GM18498 (cell line): ENCODE data around the gene MRPL16.
"Not testable (repeated sequence)": the region's sequence is repeated elsewhere in the genome, so short reads cannot be mapped to it uniquely, and the experiment has no call there.

Source experiments
- ATAC-seq: cut with Tn5 transposase; IDR thresholded peaks from one replicate; pipeline ENCODE4 v1.9.1; 2021; ENCODE audit warnings: mild to moderate bottlenecking, moderate library complexity; ENCODE audit not compliant: unreplicated experiment

The MRPL16 gene

DNA sequence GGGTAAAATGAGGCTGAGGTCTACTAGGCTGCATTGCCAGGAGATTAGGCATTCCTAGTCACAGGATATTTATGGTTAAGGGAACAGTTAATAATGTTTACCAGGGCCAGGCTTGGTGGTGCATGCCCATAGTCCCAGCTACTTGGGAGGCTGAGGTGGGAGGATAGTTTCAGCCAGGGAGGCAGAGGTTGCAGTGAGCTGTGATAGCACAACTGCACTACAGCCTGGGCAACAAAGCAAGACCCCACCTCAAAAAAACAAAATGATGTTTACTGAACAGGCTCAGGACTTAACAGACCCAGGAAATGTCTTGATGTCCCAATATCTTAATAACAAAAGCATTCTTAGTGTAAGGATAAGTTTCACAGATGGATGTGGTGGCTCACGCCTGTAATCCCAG, 2.8 kb upstream of the MRPL16 start:
- ATAC-seq = no peak

DNA sequence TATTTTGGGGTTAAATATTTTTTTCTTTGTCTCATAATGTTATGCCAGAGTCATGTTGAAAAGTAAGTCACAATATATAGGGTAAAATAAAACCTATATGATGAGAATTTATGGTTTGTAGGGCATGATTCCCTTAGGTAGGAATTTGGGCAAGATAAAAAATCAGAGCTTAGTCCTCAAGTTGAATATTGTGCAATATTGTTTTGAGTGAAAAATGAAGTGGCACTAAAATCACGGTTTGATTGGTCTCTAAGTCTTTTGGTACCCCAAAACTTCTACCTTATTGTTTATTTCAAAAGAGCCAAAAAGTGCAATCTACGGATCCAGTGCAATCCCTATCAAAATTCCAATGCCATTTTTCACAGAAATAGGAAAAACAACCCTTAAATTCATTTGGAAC, 1.6 kb upstream of the MRPL16 start:
- ATAC-seq = no peak

DNA sequence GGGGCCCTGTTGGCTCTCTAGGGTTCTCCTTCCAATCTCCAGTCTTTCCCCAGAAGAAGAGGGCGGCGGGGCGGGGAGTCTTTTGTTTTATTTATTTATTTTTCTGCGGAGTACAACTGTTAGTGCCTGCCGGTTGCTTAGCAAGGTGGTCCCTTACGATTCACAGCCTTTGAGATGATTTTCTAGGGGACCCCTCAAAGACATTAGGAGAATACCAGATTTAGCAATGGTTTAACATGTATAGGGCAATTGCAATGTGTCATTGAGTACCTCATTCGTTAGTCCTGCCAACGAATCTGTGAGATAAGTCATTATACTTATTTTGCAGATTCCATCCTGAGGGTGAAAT, 307 bp upstream of the MRPL16 start:
- no peak for ATAC-seq

DNA sequence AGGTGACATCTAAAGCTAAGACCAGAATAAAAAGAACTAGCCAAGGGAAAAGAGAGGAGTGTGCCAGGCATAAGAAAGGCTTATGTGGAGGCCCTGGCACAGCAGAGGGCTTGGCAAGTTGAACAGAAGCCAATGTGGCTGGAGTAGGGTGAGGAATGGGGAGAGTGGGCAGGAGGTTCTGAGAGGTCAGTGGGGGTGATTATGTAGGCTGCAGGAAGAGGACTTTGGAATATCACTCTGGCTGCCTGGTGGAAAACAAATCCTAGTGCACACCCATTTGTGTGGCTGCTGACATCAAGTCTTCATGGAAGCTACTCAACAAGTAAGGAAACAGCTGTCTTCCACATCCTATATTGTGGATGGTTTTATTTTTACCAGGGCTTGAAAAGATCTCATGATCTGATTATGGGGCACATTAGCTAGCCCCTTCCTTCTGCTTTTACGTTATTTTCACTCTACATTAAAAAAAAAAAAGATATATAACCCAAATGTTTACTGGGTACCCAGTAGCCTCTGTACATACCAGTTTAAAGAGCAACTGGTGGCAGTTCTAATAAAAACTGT, 3.4 kb downstream of the MRPL16 start:
- no peak for ATAC-seq

DNA sequence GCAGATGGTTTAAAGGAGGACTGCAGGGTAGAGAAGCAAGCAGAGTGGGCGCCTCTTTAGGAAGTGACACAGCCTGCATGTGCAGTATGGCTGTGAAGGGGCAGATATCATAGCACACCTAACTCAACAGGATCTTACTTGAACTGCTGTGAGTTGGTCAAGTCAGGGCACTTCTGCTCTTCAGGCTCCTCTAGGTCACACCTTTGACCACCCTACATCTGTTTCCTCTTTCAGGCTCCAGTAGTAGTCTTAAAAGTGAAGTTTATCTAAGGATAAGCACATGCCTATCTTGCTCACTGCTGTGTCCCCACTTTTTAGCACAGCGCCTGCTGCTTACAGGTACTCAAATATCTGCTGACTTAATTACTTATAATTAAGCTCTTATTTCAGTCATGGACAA, 6.5 kb downstream of the MRPL16 start:
- ATAC-seq = no peak

DNA sequence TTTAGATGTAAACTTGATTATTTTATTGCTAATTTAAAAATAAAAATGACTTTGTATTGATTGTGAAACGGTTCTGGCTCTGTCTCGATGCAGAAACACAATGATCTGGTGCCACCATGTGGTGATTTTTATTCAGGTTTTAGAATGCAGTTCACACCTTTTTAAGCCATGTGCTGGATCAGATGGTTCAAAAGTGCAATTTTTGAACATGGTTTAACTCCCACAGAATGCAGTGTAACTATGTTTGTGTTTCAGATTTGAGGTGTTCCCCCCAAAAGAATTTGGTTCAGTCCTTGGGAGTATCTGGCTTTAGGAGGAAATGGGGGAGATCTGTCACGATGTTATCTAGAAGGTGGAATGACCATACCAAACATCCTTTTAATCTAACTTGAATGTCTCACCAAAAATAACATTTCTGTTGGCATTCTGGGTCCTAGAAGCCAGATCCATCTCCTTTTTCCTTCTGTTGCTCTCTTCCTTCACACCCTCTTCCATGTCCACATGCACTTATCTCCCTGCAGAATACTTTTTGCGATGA, 7.9 kb downstream of the MRPL16 start:
- ATAC-seq = peak; percentile 65

DNA sequence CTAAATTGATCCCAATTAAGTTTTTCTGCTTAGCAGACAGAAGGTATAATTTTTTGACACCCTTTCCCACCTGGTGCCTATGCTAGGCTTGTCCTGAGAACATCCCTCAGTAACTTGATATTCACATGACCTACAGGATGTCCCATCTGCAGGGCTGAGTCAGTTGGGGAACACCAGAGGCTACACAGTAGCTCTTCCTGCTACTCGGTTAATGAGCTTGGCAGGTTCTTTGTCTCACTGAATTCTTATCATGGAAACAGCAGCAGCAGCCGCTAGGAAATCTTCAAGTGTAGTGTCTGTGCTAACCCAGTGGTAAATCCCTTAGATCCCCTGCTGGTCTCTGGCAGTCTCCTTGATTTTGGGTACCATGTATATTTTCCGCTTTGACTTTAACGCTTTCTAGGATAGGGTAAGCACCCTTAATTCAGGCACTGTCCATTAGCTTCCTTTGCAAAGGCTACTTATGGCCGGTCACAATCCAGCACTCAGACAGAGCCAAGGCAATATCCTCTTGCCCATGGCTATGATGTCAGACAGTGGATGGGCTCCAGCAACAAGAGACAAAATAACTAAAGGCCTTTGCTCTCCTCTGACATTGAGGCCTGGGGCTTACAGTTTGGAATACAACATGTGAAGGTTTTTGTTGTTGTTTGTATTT, 8.5 kb downstream of the MRPL16 start:
- peak; percentile 16 for ATAC-seq

DNA sequence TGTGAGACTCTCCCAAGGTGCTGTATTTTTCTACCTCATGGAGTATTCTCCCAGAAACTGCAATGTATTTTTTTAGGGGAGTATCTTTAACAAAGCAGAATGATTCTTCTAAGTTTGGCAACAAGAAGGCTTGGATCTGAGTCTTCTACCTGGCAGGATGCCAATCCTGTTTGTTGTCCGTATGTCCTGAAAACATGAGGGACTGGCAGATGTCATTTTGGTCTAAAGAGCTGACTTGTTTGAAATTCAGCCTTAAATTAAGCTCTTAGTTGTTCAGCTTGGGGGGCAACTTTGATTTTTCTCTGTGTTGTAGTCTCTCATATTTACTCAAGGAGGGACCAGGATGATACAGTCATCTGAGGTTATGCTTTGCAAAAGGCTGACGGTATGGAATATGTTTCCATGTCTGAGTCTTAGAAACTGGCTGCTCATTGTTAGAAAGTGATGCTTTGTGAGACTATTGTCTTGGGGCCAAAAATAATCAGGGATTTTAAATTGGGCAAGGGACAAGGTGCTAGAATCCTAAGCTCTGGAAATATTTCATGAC, 9.3 kb downstream of the MRPL16 start:
- no peak for ATAC-seq

DNA sequence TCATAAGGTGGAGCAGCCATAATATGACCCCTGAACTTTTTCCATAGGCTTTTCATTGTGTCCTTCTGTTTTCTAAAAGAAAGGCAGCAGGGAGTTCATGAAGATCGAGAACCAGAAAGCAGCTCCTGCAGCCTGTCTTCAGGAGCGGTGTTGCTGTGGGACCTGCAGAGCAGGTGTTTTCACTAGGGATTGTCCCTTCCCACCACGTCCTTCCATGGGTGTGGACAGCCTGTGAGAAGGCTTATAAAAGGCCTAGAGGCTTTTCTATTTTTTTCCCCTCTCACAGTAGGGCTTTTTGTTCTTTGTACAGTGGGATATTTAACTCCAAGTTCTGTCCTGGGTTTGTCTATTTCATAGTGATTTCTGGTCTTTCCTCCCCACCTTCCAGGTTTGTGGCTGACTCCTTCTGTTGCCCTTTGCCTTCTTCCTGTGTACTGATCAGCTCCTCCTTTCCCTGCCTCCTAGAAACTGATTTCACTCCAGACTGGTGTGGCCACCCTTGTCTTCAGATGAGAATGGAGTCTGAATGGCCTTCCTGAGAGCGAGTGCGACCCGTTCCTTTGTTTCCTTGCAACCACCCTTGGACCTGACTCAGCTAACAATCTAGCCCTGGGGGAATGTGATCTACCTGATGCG, 10.1 kb downstream of the MRPL16 start:
- no peak for ATAC-seq

DNA sequence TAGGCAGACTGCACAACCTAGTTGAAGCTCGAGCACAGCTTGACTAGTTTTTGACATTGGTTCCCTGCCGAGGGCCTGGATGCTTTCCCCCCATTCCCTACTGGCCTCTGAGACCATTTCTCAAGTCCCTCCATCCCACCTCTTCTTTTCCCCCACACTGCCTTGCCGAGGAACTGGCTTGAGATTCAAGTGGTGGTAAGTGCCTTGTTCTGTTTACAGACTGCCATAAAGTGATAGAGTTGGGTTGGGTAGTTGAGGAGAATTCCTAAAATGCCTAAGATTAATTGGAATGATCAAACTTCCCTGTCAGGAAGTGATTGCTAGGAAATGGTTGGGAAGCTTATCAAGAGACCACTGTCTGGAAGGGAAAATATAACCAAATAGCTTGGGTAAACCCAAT, 16.2 kb downstream of the MRPL16 start:
- no peak for ATAC-seq

DNA sequence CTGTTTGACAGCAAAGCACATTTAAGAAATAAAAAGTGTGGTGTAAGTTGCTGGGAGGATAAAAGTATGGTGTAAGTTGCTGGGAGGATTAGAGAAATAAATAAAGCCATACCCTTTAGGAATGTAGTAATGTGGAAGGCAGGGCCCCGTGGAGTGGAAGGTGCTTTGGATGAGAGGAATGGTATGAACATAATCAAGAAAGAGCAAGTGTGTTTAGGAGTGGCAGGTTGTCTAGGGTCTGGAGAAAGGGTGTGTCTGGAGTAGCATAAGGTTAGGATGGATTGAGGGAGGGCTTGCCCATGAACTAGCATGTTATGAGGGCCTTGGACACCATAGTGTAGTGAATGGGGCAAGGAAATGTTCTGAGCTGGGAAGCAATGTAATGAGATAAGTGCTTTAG, 18.1 kb downstream of the MRPL16 start:
- ATAC-seq = no peak

DNA sequence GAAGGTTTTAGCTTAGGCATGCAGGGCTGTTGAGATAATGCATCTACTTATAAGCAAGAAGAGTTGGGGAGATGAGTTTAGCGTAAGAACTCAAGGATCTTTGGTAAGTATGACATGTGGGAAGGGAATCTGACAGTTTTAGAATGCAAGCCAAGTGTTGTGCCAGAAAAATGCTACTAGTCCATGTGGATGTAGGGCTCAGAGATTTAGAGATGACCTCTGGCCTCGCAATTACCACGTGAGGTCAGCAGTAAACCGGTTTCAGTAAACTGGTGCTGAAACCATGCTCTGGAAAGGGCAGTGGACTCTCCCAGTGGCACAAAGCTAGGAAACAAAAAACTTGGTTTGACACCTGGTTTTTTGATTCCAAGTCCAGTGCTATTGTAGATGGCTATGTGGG, 18.9 kb downstream of the MRPL16 start:
- no peak for ATAC-seq

DNA sequence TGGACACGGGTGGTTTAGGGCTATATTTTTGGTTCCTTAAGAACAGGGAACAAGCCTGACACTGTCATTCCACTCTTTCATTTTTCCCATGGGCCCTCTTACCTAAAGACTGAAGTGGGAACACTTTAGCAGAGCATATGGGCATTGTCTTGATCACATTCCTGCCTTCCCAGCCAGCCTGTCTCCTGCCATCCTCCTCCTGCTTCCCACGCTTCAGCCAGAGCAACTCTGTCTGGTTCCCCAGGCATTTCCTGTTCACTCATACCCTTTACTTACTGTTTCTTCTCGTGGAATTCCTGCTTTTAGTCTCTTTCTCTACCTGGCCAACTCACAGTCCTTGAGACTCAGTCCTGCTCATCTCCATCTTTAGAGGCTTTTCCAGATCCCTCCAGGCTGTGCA, 22.8 kb downstream of the MRPL16 start:
- ATAC-seq = no peak

DNA sequence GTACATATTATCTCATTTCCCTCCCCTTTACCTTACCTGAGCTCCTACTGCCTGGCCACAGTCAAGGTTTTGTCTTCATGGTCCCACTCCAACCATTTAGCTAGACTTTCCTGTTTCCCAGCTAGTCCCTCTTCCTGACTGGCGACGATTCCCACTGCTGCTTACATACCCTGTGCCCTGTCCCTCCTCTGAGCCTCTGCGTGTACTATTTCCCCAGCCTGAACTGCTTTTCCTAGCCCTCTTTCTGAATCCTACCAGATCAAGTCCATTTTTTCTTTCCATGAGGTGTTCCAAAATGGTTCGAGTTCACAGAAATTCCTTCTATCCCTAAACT, 23.4 kb downstream of the MRPL16 start:
- ATAC-seq = no peak

DNA sequence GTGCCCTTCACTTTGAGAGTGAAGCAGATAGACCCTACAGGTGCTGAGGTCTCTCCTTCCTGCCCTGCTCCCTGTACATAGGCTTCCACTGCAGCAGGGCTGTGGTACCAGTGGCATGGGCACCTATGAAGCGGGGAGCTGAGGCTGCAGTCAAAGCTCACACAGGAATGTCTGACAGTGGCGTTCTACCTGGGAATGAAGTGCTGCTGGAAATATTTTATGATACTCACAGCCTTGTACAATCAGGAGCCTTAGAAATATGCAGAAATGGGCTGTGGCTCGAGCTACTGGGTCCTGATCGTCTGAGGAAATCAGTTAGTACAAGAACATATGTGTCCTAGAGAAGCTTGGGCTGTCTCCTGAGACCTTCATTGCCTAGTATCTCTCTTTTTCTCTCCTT, 24.8 kb downstream of the MRPL16 start:
- ATAC-seq = no peak

DNA sequence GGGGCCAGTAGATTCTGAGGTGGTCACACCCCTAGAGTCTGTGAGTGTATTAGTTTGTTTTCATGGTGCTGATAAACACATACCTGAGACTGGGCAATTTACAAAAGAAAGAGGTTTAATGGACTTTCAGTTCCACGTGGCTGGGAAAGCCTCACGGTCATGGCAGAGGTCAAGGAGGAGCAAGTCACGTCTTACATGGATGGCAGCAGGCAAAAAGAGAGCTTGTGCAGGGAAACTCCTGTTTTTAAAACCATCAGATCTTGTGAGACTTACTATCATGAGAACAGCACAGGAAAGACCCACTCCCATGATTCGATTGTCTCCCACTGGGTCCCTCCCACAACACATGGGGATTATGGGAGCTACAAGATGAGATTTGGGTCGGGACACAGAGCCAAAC, 26.1 kb downstream of the MRPL16 start:
- not testable (repeated sequence) for ATAC-seq

DNA sequence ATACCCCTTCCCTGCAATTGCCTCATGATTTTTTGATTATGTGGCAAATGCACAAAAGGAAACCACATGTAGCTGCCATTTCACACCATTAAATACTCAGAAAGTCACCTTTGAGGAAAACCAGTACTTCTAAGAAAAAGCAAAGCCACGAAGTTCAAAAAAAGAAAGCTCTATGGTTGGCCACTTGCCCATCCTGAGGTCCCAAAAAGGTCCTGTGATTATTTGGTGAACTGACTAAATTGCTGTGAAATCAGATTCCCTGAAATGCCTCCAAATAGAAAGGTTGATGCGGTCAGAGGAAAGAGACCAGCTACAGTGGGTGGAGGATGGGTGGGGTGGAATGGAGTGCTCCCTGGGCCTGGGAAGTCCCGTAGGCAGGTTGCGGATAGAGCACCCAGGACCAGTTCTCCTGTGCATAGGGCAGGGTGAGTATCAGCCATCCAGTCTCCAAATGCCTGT, 26.9 kb downstream of the MRPL16 start:
- ATAC-seq = no peak

DNA sequence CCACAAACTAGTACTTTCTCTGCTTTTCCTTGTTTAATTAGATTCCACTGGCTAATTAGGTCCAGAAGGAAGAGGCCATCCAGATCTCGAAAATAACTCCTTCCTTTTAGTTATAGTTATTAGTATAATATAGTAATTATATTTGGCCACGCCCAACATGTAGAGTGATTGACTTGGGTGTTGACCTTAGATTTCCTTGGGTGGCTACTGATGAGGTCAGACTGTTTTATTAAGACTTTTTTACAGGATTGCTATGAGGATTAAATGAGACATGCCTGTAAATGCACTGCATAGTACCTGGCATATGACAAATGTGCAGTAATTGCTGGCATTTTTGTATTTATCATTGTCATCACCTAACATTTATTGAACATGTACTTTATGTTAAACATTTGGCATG, 28.5 kb downstream of the MRPL16 start:
- no peak for ATAC-seq

DNA sequence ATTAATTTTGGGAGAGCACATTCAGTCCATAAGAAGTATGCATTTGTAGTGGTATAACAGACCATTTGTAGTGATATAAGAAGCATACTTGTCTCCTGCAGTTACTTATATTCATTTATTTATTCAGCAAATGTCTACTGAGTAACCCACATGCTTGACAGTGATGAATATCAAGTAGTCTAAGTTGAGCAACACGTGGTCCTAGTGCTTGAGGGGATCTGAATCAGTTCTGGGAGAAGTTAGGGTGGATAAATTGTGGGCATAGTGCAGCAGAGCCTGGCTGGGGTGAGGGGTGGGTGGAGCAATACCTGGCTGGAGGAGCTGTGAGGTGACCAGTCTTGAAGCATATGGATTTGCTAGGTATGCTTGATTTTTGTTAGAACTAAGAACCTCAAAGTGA, 31.1 kb downstream of the MRPL16 start:
- no peak for ATAC-seq

DNA sequence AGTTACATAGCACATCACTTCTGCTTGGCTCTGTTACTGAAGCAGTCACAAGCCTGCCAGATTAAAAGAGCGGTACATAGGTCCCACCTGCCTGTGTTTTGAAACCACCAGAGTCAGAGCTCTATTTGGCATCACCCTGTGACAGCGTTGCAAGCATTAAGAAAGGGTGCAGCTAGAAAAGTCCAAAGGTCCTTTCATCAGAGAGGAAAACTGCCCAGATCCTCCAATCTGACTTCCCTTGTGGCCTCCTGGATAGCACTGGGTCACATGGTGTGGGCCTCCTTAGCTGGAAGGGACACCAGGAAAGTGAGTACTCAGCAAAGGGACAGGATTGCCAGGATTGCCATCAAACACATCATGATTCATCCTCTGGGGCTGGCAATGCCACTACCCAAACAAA, 32.5 kb downstream of the MRPL16 start:
- ATAC-seq = no peak

DNA sequence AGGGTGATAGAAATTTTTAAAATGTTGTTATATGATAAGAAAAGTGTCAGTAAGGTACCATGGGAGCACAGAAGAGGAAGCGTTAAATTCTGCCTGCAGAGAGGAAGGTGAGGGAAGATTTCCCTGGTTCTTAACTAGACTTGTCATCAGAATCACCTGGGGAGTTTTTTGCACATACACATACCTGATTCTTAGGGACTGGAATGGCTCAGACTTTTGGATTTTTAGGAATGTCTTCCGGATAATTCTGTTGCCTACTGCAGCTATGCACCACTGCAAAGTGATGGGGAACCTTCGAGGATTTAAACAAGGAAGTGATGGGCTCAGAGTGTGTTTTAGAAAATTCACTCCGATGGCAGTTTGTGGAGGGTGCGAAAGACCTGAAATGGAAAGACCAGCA, 33.5 kb downstream of the MRPL16 start:
- no peak for ATAC-seq
